ENCODE measurements around the gene SMCO3.

Gene SMCO3

DNA sequence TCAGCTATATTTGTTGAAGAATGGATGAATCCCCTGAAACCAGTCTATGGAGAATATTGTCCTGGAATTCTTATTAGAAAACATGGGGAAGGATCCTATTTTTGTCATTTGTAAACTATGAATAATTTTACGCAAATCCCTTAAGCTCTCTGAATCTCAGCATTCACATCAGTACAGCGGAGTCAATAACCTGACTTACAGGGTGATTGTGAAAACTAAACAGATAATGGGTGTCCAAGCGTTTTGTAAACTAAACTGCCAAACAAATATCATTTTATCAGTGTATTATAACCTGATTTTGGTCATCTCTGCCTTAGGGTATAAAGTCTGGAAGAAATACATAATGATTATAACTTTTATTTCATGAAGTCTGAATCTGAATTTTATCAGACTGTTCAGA is 19.4 kb upstream of the SMCO3 start:
- in situ Hi-C loops (cut with HindIII; ENCODE audit: low sequenced_read_pairs) = no loop called here

- in situ Hi-C loops (cut with HindIII; ENCODE audit: low sequenced_read_pairs) = loop anchor here (5.0 kb wide), 1 partner anchor 63 kb away; no protein-coding TSS in a partner anchor
These were observed 14.9 kb upstream of the SMCO3 start for GRCh38 chr12:14828892-14829291.

GRCh38 chr12:14827043-14827442 is 13.1 kb upstream of the SMCO3 start:
- in situ Hi-C loops (cut with HindIII; ENCODE audit: low sequenced_read_pairs) = loop anchor here (5.0 kb wide), 1 partner anchor 65 kb away; no protein-coding TSS in a partner anchor

DNA sequence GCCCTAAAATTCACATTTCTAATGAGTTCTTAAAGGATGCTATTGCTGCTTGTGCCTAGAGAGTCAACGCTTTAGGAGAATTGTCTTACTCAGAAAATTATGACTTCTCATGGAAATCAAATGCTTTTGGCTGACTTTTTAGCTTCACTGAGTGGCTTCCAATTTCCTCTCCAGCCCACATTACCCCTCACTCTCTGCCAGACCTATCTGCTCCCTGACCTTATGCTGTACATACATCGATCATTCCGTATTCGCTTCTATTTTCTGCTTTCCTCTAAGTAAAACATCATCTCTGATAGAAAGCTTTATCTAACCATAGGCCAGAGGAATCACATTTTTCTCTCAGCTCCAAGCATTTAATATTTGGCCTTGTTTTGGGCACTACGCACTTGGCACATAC is 12.5 kb upstream of the SMCO3 start:
- in situ Hi-C loops (cut with HindIII; ENCODE audit: low sequenced_read_pairs) = loop anchor here (5.0 kb wide), 1 partner anchor 66 kb away; no protein-coding TSS in a partner anchor

DNA sequence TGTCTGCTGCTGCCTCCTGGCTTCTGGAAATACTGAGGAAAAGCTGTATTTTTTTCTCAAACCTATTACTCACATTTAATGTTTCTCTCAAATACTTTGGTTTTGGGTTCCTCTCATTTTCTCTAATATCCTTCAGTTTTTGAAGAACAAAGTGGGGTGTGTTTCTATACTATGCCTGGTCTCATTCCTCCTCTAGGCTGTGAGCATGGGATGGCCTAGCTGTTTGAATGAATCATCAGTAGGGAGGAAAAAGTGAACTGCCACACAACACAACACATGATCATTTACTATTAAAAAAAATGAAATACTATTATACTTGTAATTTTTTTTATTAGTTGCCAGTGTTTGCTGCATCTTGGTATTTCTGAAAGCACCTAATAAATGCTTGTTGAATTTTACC is 11.3 kb upstream of the SMCO3 start:
- in situ Hi-C loops (cut with HindIII; ENCODE audit: low sequenced_read_pairs) = loop anchor here (5.0 kb wide), 1 partner anchor 67 kb away; no protein-coding TSS in a partner anchor

GRCh38 chr12:14824012-14824634 is 10.1 kb upstream of the SMCO3 start:
- in situ Hi-C loops (cut with HindIII; ENCODE audit: low sequenced_read_pairs) = no loop called here

- in situ Hi-C loops (cut with HindIII; ENCODE audit: low sequenced_read_pairs) = loop anchor here (5.0 kb wide), 1 partner anchor 79 kb away; no protein-coding TSS in a partner anchor
These were observed 2.5 kb downstream of the SMCO3 start for GRCh38 chr12:14811486-14811885.

GRCh38 chr12:14810953-14811483 is 3.0 kb downstream of the SMCO3 start:
- in situ Hi-C loops (cut with HindIII; ENCODE audit: low sequenced_read_pairs) = loop anchor here (5.0 kb wide), 1 partner anchor 79 kb away; no protein-coding TSS in a partner anchor

DNA sequence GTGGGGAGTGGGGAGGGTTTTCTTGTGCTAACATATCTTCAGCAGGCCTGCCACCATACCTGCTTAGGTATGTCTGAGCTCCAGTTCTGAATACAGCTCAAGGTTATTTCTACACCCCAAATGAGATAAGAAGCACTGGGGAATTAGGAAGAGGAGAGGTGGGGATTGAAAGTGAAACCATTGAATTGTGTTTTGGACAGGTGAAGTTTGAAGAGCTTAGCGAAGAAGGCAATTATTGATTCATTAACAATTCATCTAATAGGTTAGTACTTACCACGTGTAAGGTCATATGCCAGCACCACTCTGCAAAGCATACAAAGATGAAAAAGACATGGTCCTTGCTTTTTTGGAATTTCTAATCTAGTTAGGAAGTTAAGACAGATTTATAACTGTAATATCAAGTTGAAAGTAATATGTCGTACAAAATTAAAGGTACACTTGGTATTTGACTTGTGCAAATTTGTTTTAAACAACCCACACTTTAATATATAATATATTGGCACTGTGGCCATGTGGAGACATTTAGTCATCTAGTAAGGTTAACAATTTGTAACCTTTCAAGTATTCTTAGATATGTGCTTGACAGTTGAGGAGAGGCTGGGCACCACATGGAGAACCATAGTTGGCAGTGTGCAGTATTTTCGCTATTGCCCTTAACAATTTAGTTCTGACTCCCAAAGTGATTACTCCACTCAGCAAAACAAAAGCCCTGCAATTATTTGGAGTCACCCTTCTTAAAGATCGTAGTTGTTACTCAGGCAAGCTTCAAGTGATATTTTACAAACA is 3.6 kb downstream of the SMCO3 start:
- in situ Hi-C loops (cut with HindIII; ENCODE audit: low sequenced_read_pairs) = loop anchor here (5.0 kb wide), 1 partner anchor 78 kb away; no protein-coding TSS in a partner anchor

DNA sequence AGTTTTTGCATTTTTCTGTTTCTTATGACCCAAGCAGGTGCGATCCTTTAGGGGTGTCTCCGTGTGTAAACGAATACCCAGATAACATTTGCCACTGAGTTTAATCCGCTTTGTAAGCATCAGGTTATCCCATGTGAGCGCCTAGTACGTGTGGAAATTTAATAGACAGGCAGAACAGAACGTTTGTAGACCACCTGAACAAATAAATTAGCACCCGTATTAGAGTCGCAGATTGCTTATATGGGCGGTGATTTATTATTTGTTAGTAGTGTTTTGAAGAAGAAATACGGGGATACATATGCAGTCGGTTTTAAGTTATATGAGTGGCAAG is 10.2 kb downstream of the SMCO3 start:
- in situ Hi-C loops (cut with HindIII; ENCODE audit: low sequenced_read_pairs) = no loop called here

DNA sequence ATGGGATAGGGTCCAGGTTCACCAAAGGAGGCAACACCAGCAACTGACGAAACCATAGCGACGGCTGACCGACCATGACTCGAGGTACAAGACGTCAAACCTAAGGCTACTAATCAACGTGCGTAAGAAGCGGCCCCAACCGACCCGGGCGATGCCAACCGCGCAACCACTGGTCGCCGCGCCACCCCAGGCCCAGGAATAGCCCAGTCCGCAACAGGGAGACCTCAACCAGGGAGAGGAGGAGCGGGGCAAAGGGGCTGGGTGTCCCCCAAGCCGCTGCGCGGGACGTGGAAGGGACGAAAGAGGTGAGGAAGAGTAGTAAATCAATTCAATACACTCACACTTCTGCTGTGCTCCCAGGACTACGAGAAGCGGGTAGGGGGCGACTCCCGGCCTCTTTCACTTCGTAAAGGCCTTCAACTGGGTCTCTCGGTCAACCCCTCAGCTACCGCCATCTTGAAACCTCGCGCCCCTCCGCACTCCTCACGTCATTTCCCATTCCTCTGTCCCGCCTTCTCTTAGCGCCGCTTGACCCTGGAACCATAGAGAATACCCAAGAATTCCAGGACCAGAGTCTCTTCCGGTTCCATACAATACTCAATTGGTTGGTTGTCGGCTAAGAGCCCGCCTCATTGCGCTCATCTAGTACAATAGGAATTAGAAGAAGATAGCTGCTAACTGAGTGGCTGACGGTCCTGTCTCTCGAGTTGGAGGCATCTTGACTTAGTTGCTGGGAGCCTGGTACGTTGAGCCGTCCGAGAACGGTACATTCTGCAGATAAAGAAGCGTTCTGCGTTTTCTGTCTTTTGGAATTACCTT is 10.8 kb downstream of the SMCO3 start, which contains the start of the genes C12orf60 and WBP11:
Gene C12orf60, plus strand, starts transcription at position 660 of the 819 bp plus-strand sequence. CDS start 19,266 bp downstream, outside the sequence.
Gene WBP11, minus strand, starts transcription at position 468 of the 819 bp plus-strand sequence. CDS start 2,095 bp downstream, outside the sequence.
- in situ Hi-C loops (cut with HindIII; ENCODE audit: low sequenced_read_pairs) = no loop called here

- in situ Hi-C loops (cut with HindIII; ENCODE audit: low sequenced_read_pairs) = no loop called here
These were observed 11.3 kb downstream of the SMCO3 start for GRCh38 chr12:14802721-14803010.

DNA sequence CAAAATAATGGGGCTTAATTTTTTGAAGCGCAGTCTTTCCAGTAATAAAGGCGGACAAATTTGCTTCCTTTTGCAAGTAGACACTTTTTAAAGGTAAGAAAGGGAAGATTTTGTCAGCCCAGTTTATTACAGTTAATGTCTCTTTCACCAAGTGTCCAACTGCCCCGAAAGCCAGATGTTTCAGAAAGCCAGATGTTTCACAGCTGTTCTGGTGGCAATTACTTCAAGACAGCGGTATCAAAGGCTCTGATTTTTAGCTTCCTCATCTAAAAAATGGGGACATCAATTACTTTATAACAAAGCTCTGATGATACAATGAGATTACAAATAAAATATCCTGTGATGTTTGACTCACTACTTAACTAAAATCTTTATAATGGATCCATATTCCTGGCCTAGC is 11.7 kb downstream of the SMCO3 start:
- in situ Hi-C loops (cut with HindIII; ENCODE audit: low sequenced_read_pairs) = no loop called here

- in situ Hi-C loops (cut with HindIII; ENCODE audit: low sequenced_read_pairs) = no loop called here
These were observed 18.9 kb downstream of the SMCO3 start for GRCh38 chr12:14795028-14795448.

- in situ Hi-C loops (cut with HindIII; ENCODE audit: low sequenced_read_pairs) = no loop called here
These were observed 28.4 kb downstream of the SMCO3 start for GRCh38 chr12:14785568-14785967.

- in situ Hi-C loops (cut with HindIII; ENCODE audit: low sequenced_read_pairs) = no loop called here
These were observed 29.5 kb downstream of the SMCO3 start for GRCh38 chr12:14784471-14784870.

- in situ Hi-C loops (cut with HindIII; ENCODE audit: low sequenced_read_pairs) = no loop called here
These were observed 31.2 kb downstream of the SMCO3 start for GRCh38 chr12:14782756-14783155.

- in situ Hi-C loops (cut with HindIII; ENCODE audit: low sequenced_read_pairs) = no loop called here
These were observed 32.4 kb downstream of the SMCO3 start for GRCh38 chr12:14781563-14781962.

DNA sequence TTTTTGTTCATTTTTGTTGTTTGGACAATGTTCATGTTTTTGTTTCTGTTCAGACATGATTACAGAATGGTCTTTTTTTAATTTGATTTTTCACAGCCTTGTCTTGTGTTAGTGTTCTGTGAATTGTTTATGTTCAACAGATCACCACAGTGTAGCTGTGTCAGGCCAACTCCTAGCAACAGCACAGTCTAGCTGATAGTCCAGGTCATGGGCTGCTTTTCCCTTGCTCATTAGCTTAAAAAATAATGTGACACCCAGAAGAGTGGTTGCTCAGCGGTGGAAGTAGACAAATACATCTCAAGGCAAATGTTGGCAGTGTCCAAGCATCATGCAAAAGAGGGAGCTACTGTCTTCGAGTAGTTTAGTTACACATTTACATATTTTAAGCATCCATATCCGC is 33.1 kb downstream of the SMCO3 start:
- in situ Hi-C loops (cut with HindIII; ENCODE audit: low sequenced_read_pairs) = no loop called here

DNA sequence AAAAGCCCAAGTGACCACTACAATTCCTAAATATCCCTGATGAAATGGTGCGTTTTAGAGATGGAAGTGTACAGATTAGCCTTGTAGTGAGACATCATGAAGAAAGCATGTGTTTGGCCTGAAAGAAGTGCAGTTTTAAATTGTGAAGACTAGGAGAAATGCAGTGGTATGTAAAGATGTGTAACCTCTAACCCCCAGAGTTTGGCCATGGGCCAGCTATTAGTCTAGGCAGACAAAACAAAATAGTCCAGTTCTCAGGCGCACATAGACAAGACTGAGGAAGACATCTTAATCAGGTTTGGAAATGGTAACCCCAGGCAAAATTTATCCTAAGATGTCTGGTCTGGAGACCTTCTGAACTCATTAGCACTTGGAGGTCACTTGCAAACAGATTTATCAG is 34.1 kb downstream of the SMCO3 start:
- in situ Hi-C loops (cut with HindIII; ENCODE audit: low sequenced_read_pairs) = no loop called here

- in situ Hi-C loops (cut with HindIII; ENCODE audit: low sequenced_read_pairs) = no loop called here
These were observed 36.7 kb downstream of the SMCO3 start for GRCh38 chr12:14777271-14777670.
